Nephron progenitor cell (in vitro differentiated cells): Measurements from ENCODE around the gene CPEB2.

ENCODE experiments used
- DNase-seq: peaks from one replicate; pipeline ENCODE4 v3.0.0; 2021
- H3K27ac Mint-ChIP-seq: 2 replicates; pipeline ENCODE4 v1.8.0; 2021; ENCODE audit warnings: mild to moderate bottlenecking, moderate library complexity, mixed read lengths
- H3K27me3 Mint-ChIP-seq: 2 replicates; pipeline ENCODE4 v1.8.0; 2021; ENCODE audit warnings: mild to moderate bottlenecking, low read depth, mixed read lengths; ENCODE audit not compliant: poor library complexity
- H3K36me3 Mint-ChIP-seq: 2 replicates; pipeline ENCODE4 v1.8.0; 2021; ENCODE audit warnings: low read depth, mixed read lengths
- H3K4me1 Mint-ChIP-seq: 2 replicates; pipeline ENCODE4 v1.8.0; 2021; ENCODE audit warnings: mixed read lengths
- H3K4me3 Mint-ChIP-seq: 2 replicates; pipeline ENCODE4 v1.8.0; 2021; ENCODE audit warnings: mild to moderate bottlenecking, moderate library complexity, mixed read lengths
- H3K9me3 Mint-ChIP-seq: 2 replicates; pipeline ENCODE4 v1.8.0; 2021; ENCODE audit warnings: mild to moderate bottlenecking, moderate library complexity, mixed read lengths
- CTCF ChIP-seq: fragments of 200-600 bp; sonication (generic); IDR thresholded peaks from 2 replicates; pipeline ENCODE4 v1.5.0; 2021; ENCODE audit warnings: antibody characterized with exemption

Gene CPEB2

DNA sequence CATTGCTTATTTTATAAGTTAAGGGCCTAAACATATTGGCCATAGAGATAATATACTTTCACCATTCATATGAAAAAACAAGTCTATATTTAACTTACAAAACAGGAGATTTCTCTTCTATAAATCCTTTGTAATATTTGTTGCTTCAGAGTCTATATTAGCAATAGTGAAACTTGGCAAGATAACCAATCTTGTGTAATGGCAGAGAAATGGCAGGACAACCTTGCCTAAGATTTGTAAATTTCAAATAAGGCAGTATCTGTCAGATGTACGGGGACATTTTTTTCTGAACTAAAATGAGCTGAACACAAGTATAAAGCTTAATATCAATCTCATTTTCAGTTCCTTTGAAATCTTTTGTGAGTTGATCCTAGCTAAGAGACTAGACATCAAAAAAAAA is 17.8 kb upstream of the CPEB2 start:
- H3K9me3 Mint-ChIP-seq: no peaks in the 10 kb centered on the region
- H3K27ac Mint-ChIP-seq: no peak overlapping the region
- H3K4me1 Mint-ChIP-seq: no peaks in the 10 kb centered on the region
- H3K27me3 Mint-ChIP-seq: peaks cover 5% of the 10 kb centered on the region
- TF ChIP-seq CTCF: no peak
- H3K36me3 Mint-ChIP-seq: no peaks in the 10 kb centered on the region
- DNase-seq: no peak
- no peak overlapping the region for H3K4me3 Mint-ChIP-seq

- H3K36me3 Mint-ChIP-seq: no peaks in the 10 kb centered on the region
- no peaks in the 10 kb centered on the region for H3K9me3 Mint-ChIP-seq
- H3K27me3 Mint-ChIP-seq: peaks cover 5% of the 10 kb centered on the region
- H3K27ac Mint-ChIP-seq: no peak overlapping the region
- no peak for TF ChIP-seq CTCF
- no peaks in the 10 kb centered on the region for H3K4me1 Mint-ChIP-seq
- H3K4me3 Mint-ChIP-seq: no peak overlapping the region
- no peak for DNase-seq
Measured at GRCh38 chr4:14985161-14985560, 17.1 kb upstream of the CPEB2 start.

DNA sequence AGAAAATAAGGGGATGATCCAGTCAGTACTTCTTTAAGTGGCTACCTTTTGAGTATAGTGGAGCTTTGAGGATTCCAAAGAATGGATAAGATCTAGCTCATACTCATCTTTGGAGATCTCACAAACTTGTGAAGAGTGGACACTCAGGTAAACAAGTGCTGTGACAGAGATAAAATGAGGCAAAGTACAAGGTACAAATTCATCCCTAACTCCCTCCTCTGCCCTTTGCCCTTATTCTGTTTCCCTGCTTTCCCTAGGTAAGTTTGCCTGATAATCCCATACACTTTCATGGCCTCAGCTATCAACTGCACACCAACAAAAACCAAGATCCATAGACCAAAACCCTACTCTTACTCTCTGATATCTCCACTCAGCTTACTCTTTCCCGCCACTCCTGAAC is 16.4 kb upstream of the CPEB2 start:
- H3K9me3 Mint-ChIP-seq: no peaks in the 10 kb centered on the region
- no peak overlapping the region for H3K27ac Mint-ChIP-seq
- H3K4me3 Mint-ChIP-seq: no peak overlapping the region
- DNase-seq: no peak
- H3K4me1 Mint-ChIP-seq: no peaks in the 10 kb centered on the region
- TF ChIP-seq CTCF: no peak
- H3K36me3 Mint-ChIP-seq: no peaks in the 10 kb centered on the region
- peaks cover 5% of the 10 kb centered on the region for H3K27me3 Mint-ChIP-seq

DNA sequence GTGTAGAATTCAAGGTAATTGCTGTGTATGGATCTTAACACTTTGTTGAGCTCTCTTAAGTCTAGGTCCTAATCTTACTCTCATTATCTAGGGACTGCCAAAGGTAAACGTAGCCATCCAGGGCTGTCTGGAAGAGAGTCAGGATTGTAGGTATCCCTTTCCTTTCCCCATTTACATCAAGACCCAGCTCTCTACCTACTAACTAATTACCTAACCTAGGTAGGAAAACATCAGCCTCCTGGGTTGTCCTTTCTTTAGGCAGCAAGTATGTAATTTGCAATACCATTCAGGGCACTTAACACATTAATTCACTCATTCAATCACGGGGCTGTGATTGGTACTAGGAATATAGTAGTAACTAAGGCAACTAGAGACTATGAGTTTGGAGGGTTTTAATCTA is 15.2 kb upstream of the CPEB2 start:
- Mint-ChIP-seq H3K4me3 (no peak overlapping the region), H3K27me3 (peaks cover 5% of the 10 kb centered on the region), H3K4me1 (no peaks in the 10 kb centered on the region), H3K9me3 (no peaks in the 10 kb centered on the region), H3K36me3 (no peaks in the 10 kb centered on the region), H3K27ac (no peak overlapping the region)
- DNase-seq: no peak
- TF ChIP-seq CTCF: no peak

DNA sequence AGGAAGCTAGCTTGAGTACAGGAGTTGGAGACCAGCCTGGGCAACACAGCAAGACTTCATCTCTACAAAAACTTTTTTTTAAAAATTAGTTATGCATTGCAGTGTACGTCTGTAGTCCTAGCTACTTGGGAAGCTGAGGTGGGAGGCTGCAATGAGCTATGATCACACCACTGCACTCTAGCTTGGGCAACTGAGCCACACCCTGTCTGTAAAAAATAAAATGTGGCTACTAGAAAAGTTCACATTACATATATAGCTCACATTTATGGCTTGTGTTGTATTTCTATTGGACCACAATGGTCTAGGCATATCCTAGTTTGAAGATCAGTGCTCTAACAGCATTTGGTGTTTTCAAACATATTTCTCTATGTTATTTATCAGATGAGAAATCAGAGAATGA is 11.8 kb upstream of the CPEB2 start:
- H3K27me3 Mint-ChIP-seq: peaks cover 11% of the 10 kb centered on the region
- no peak overlapping the region for H3K27ac Mint-ChIP-seq
- no peak for DNase-seq
- no peaks in the 10 kb centered on the region for H3K9me3 Mint-ChIP-seq
- H3K4me1 Mint-ChIP-seq: no peaks in the 10 kb centered on the region
- no peak for TF ChIP-seq CTCF
- no peaks in the 10 kb centered on the region for H3K36me3 Mint-ChIP-seq
- H3K4me3 Mint-ChIP-seq: no peak overlapping the region

DNA sequence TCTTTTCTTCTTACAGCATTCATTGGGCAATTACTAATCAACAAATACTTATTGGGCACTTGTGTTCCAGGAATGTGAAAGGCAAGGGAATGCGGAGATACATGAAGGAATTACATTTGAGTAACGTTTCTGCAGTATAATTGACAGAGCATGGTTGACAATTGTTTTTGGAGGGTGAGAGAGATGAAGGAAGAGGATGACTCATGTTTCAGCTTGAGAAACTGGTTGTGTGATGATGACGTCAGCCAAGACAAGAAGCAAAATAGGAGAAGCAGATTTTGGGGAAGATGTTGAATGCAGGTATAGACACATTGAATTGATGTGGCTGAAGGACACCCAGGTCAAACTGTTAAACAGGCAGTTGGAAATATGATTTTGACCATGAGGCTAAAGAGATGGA is 8.0 kb upstream of the CPEB2 start:
- Mint-ChIP-seq H3K27ac (no peak overlapping the region), H3K4me3 (no peak overlapping the region), H3K9me3 (peaks cover 5% of the 10 kb centered on the region), H3K4me1 (no peaks in the 10 kb centered on the region), H3K27me3 (peaks cover 12% of the 10 kb centered on the region), H3K36me3 (no peaks in the 10 kb centered on the region)
- no peak for TF ChIP-seq CTCF
- no peak for DNase-seq
